K562 (cell line): ENCODE data around the gene PPARD. TPM values are rescaled to one million over a fixed set of nuclear protein-coding genes. Genes with fewer than 3 reads are reported as not detected.
A peak's percentile ranks its signal among the peaks of the same experiment; 100 is the strongest.

Experiments used
- ARNT ChIP-seq, 2 experiments: fragments of 450-650 bp; IDR thresholded peaks; 2 replicates each; pipeline ENCODE4 v1.6.1; 2016; ENCODE audit warnings: mild to moderate bottlenecking in 1 of 2
- CREBBP ChIP-seq: IDR thresholded peaks from one replicate; pipeline ENCODE4 v1.6.1; 2012; ENCODE audit warnings: low read depth, mild to moderate bottlenecking, control low read depth, inconsistent platforms, low read length
- DIDO1 ChIP-seq: fragments of 450-650 bp; IDR thresholded peaks from 2 replicates; pipeline ENCODE4 v1.6.1; 2016; ENCODE audit warnings: low read depth, missing biosample characterization, missing genetic modification characterization
- ELF1 ChIP-seq: fragments of 200-800 bp; sonication (Bioruptor generic); IDR thresholded peaks from 2 replicates; pipeline ENCODE4 v1.6.1; 2016; ENCODE audit warnings: missing genetic modification characterization, missing compliant biosample characterization
- HDAC1 ChIP-seq, 2 experiments: fragments of 450-650 bp; IDR thresholded peaks; 2 replicates each; pipeline ENCODE4 v1.6.1; 2016 to 2017; ENCODE audit warnings: inconsistent platforms in 1 of 2, mild to moderate bottlenecking in 1 of 2, moderate library complexity in 1 of 2
- KDM4B ChIP-seq, 2 experiments: fragments of 450-650 bp in 1 of 2; sonication (generic) in 1 of 2; IDR thresholded peaks; 2 replicates each; pipeline ENCODE4 v1.6.1; 2016 to 2017; ENCODE audit warnings: borderline replicate concordance in 2 of 2, antibody characterized with exemption in 1 of 2, low read depth in 1 of 2, mild to moderate bottlenecking in 1 of 2
- MAFG ChIP-seq: fragments of 450-650 bp; conservative IDR thresholded peaks from 2 replicates; pipeline ENCODE4 v1.6.1; 2016; ENCODE audit warnings: missing genetic modification characterization, missing compliant biosample characterization
- MBD2 ChIP-seq: sonication (generic); IDR thresholded peaks from 2 replicates; pipeline ENCODE4 v1.6.1; 2016; ENCODE audit warnings: low read depth, borderline replicate concordance
- MYC ChIP-seq, 2 experiments: fragments of 250-450 bp in 1 of 2; sonication (Bioruptor Pico) in 1 of 2; IDR thresholded peaks; 2 replicates each; pipeline versions ENCODE4 v1.5.1 to v1.6.1; 2012 to 2021; ENCODE audit warnings: low read depth in 2 of 2, borderline replicate concordance in 1 of 2, improper control_type of control experiment in 1 of 2, low read length in 1 of 2, mild to moderate bottlenecking in 1 of 2, moderate library complexity in 1 of 2
- POLR2B ChIP-seq: fragments of 450-650 bp; IDR thresholded peaks from 2 replicates; pipeline ENCODE4 v1.6.1; 2018; ENCODE audit warnings: low read depth; ENCODE audit not compliant: partially characterized antibody
- PRPF4 ChIP-seq: fragments of 200-400 bp; formaldehyde crosslinking; IDR thresholded peaks from one replicate; pipeline ENCODE4 v1.6.1; 2017; ENCODE audit warnings: low read length, low read depth, mild to moderate bottlenecking; ENCODE audit not compliant: insufficient read depth, poor library complexity, severe bottlenecking
- SOX6 ChIP-seq: fragments of 450-650 bp; IDR thresholded peaks from 2 replicates; pipeline ENCODE4 v1.6.1; 2014; ENCODE audit warnings: mild to moderate bottlenecking
- TCF3 ChIP-seq: sonication (generic); formaldehyde crosslinking; IDR thresholded peaks from 2 replicates; pipeline ENCODE4 v1.4.0; 2020; ENCODE audit warnings: mild to moderate bottlenecking, missing genetic modification reagents
- VEZF1 ChIP-seq: fragments of 200-800 bp; sonication (Bioruptor generic); IDR thresholded peaks from 2 replicates; pipeline ENCODE4 v1.6.1; 2017; ENCODE audit warnings: missing genetic modification characterization, missing compliant biosample characterization
- XRCC5 ChIP-seq: fragments of 200-400 bp; formaldehyde crosslinking; IDR thresholded peaks from 2 replicates; pipeline ENCODE4 v1.6.1; 2017; ENCODE audit warnings: low read depth, mild to moderate bottlenecking, low read length
- ZBTB17 ChIP-seq: fragments of 450-650 bp; formaldehyde crosslinking; IDR thresholded peaks from 2 replicates; pipeline ENCODE4 v1.4.0; 2020; ENCODE audit warnings: mild to moderate bottlenecking
- ZNF165 ChIP-seq: fragments of 250-450 bp; sonication (Bioruptor Pico); IDR thresholded peaks from 2 replicates; pipeline ENCODE4 v1.4.0; 2020; ENCODE audit warnings: borderline replicate concordance
- ZNF384 ChIP-seq: IDR thresholded peaks from 2 replicates; pipeline ENCODE4 v1.6.1; 2012; ENCODE audit warnings: low read depth, low read length, improper control_type of control experiment
- ZNF644 ChIP-seq: fragments of 200-800 bp; sonication (Bioruptor generic); IDR thresholded peaks from 2 replicates; pipeline ENCODE4 v1.6.1; 2016; ENCODE audit warnings: low read depth, missing genetic modification characterization, missing compliant biosample characterization
- polyA plus RNA-seq, 8 experiments: library from polyadenylated mRNA; depleted of rRNA in 4 of 8; stranded (reverse) in 5 of 8; unstranded in 3 of 8; fragments of >200 nt; fragmentation: Nextera tagmentation in 2 of 8; fragmentation: Illumina TruSeq in 1 of 8; extraction: Ambion mirVana in 2 of 8; extraction: Trizol in 1 of 8; gene quantifications; 2 replicates each; pipeline versions ENCODE4 v1.2.1 to v1.2.3, GENCODE V29; 2011 to 2014; ENCODE audit warnings: inconsistent platforms in 1 of 8, missing spikeins in 1 of 8
- total RNA-seq, 7 experiments: library from RNA; depleted of rRNA in 6 of 7; stranded (reverse); fragments of >200 nt in 6 of 7; fragmentation: Illumina TruSeq in 2 of 7; extraction: Trizol in 2 of 7; gene quantifications; 2 replicates each; pipeline versions ENCODE4 v1.2.1 to v1.2.3, GENCODE V29; 2011 to 2021; ENCODE audit warnings: low replicate concordance in 1 of 7
- TF ChIP-seq, protein P1 (sequence below): sonication (generic); formaldehyde crosslinking; IDR thresholded peaks from 2 replicates; pipeline ENCODE4 v1.8.0; 2022; ENCODE audit warnings: missing genetic modification reagents, mild to moderate bottlenecking, borderline replicate concordance
- TF ChIP-seq, protein P2 (sequence below): fragments of 450-650 bp; IDR thresholded peaks from 2 replicates; pipeline ENCODE4 v1.6.1; 2016; ENCODE audit warnings: antibody characterized with exemption
- TF ChIP-seq, protein P3 (sequence below): sonication (generic); formaldehyde crosslinking; IDR thresholded peaks from 2 replicates; pipeline ENCODE4 v1.5.0; 2020; ENCODE audit warnings: missing genetic modification reagents

Gene PPARD
- total and polyA plus RNA-seq, 9 of the 15 experiments (the other 6 are each of a cell fraction or from before 2014, with no cell fraction given) = 0.14 to 13.2 (median 3.8) TPM

DNA sequence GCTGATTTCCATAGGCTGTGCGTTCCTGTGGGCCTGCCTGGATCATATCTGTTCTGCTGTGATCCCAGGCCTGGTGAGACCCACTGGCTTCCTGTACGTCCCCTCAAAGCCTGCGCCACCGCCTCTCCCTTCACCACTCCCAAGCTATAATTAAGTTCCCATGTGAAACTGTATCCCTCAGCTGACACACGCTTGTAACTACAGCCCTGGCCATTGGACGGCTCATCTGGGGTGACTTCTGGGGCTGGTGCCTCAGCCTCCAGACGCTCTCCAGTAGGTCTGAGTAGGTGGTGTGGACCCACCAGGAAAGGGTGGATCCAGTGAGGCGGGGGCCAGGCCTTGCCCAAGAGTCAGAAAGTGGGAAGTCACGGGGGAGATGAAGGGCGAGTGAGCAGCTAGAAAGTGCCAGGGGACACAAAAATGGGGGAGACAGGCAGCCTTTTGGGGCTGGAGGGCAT is 21.0 kb downstream of the PPARD start (continued):
- TF ChIP-seq PRPF4 = no peak
- peak; percentile 30 for TF ChIP-seq SOX6
- TF ChIP-seq, protein P1, sequence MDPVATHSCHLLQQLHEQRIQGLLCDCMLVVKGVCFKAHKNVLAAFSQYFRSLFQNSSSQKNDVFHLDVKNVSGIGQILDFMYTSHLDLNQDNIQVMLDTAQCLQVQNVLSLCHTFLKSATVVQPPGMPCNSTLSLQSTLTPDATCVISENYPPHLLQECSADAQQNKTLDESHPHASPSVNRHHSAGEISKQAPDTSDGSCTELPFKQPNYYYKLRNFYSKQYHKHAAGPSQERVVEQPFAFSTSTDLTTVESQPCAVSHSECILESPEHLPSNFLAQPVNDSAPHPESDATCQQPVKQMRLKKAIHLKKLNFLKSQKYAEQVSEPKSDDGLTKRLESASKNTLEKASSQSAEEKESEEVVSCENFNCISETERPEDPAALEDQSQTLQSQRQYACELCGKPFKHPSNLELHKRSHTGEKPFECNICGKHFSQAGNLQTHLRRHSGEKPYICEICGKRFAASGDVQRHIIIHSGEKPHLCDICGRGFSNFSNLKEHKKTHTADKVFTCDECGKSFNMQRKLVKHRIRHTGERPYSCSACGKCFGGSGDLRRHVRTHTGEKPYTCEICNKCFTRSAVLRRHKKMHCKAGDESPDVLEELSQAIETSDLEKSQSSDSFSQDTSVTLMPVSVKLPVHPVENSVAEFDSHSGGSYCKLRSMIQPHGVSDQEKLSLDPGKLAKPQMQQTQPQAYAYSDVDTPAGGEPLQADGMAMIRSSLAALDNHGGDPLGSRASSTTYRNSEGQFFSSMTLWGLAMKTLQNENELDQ (CRISPR knock-in tag) = no peak
- TF ChIP-seq, protein P2, sequence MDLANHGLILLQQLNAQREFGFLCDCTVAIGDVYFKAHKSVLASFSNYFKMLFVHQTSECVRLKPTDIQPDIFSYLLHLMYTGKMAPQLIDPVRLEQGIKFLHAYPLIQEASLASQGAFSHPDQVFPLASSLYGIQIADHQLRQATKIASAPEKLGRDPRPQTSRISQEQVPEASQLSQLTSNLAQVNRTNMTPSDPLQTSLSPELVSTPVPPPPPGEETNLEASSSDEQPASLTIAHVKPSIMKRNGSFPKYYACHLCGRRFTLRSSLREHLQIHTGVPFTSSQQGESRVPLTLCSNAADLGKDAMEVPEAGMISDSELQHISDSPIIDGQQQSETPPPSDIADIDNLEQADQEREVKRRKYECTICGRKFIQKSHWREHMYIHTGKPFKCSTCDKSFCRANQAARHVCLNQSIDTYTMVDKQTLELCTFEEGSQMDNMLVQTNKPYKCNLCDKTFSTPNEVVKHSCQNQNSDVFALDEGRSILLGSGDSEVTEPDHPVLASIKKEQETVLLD = peak; percentile 77; the same call in 1 of the 2 replicates
- TF ChIP-seq ARNT (IDR thresholded peaks at IDR 0.05) = peak; percentile 41 to 87; a peak in 3 of 4 replicates
- 0 out of 2 replicates have a peak, but pooled peaks have one; percentile 35 for TF ChIP-seq ZNF165 (CRISPR knock-in tag)
- peak; percentile 87 for TF ChIP-seq MBD2
- TF ChIP-seq DIDO1 = 0 out of 2 replicates have a peak, but pooled peaks have one; percentile 51
- TF ChIP-seq ELF1 = peak; percentile 51; the same call in 1 of the 2 replicates
- TF ChIP-seq MAFG (tag) = no peak
- TF ChIP-seq KDM4B (IDR thresholded peaks at IDR 0.05; ENCODE audit: borderline replicate concordance in 2 of 2, low read depth in 1 of 2) = no peak
- 0 out of 2 replicates have a peak, but pooled peaks have one; percentile 39 for TF ChIP-seq XRCC5
- TF ChIP-seq ZNF644 (tag) = no peak
- peak; percentile 94 for TF ChIP-seq POLR2B
- TF ChIP-seq, protein P3, sequence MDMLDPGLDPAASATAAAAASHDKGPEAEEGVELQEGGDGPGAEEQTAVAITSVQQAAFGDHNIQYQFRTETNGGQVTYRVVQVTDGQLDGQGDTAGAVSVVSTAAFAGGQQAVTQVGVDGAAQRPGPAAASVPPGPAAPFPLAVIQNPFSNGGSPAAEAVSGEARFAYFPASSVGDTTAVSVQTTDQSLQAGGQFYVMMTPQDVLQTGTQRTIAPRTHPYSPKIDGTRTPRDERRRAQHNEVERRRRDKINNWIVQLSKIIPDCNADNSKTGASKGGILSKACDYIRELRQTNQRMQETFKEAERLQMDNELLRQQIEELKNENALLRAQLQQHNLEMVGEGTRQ (CRISPR knock-in tag) = peak; percentile 66; the same call in 1 of the 2 replicates
- peak; percentile 55 for TF ChIP-seq TCF3 (CRISPR knock-in tag)
- no peak for TF ChIP-seq CREBBP
- peak; percentile 85 for TF ChIP-seq VEZF1 (CRISPR knock-in tag)
- TF ChIP-seq MYC (IDR thresholded peaks at IDR 0.05; ENCODE audit: low read depth, low read length) = peak; percentile 38; the same call in 1 of the 2 replicates
- TF ChIP-seq MYC (CRISPR knock-in tag; IDR thresholded peaks at IDR 0.05; ENCODE audit: borderline replicate concordance, low read depth) = no peak
- TF ChIP-seq HDAC1 (IDR thresholded peaks at IDR 0.05) = peak in 1 of 2 experiments; percentile 74; a peak in 1 of 4 replicates
- TF ChIP-seq ZBTB17 (CRISPR knock-in tag) = peak; percentile 52; the same call in 1 of the 2 replicates
- TF ChIP-seq ZNF384 = 0 out of 2 replicates have a peak, but pooled peaks have one; percentile 20
